ENCODE results near the gene BGLAP.

- TF ChIP-seq CTCF (IDR thresholded peaks at IDR 0.05; ENCODE audit: low read depth, low read length) (no peak), MAX (IDR thresholded peaks at IDR 0.05; ENCODE audit: low read depth, low read length) (no peak), POLR2A (IDR thresholded peaks at IDR 0.05; ENCODE audit: extremely low read depth, insufficient read length) (no peak), MYC (IDR thresholded peaks at IDR 0.05; ENCODE audit: low read depth, low read length) (no peak)
Observed at GRCh38 chr1:156204686-156205085, 37.3 kb upstream of the BGLAP start.
